GM21381 (cell line): ENCODE data around the gene RYR2.
A peak's percentile ranks its signal among the peaks of the same experiment; 100 is the strongest.
"Not testable (repeated sequence)": the region's sequence is repeated elsewhere in the genome, so short reads cannot be mapped to it uniquely, and the experiment has no call there.

Experiments used
- ATAC-seq: cut with Tn5 transposase; IDR thresholded peaks from one replicate; pipeline ENCODE4 v1.9.1; 2021; ENCODE audit warnings: mild to moderate bottlenecking, moderate library complexity; ENCODE audit not compliant: unreplicated experiment

The RYR2 gene

GRCh38 chr1:237527761-237528160, 485.8 kb downstream of the RYR2 start:
- no peak for ATAC-seq

GRCh38 chr1:237528545-237528944, 486.6 kb downstream of the RYR2 start:
- no peak for ATAC-seq

- no peak for ATAC-seq
Observed at GRCh38 chr1:237539055-237539454, 497.1 kb downstream of the RYR2 start.

GRCh38 chr1:237542525-237543418, 500.8 kb downstream of the RYR2 start:
- ATAC-seq = no peak

- ATAC-seq = no peak
Observed at GRCh38 chr1:237553078-237553477, 511.1 kb downstream of the RYR2 start.

GRCh38 chr1:237556911-237557310, 514.9 kb downstream of the RYR2 start:
- ATAC-seq = no peak

GRCh38 chr1:237562242-237562823, 520.3 kb downstream of the RYR2 start:
- peak; percentile 83 for ATAC-seq

GRCh38 chr1:237565236-237565635, 523.3 kb downstream of the RYR2 start:
- no peak for ATAC-seq

- ATAC-seq = no peak
Observed at GRCh38 chr1:237566581-237566980, 524.6 kb downstream of the RYR2 start.

GRCh38 chr1:237568955-237569354, 527.0 kb downstream of the RYR2 start:
- no peak for ATAC-seq

GRCh38 chr1:237570530-237570929, 528.5 kb downstream of the RYR2 start:
- ATAC-seq = no peak

- ATAC-seq = no peak
Observed at GRCh38 chr1:237574536-237574935, 532.6 kb downstream of the RYR2 start.

- no peak for ATAC-seq
Observed at GRCh38 chr1:237578540-237578939, 536.6 kb downstream of the RYR2 start.

GRCh38 chr1:237580726-237581125, 538.7 kb downstream of the RYR2 start:
- ATAC-seq = no peak

GRCh38 chr1:237583270-237583669, 541.3 kb downstream of the RYR2 start:
- ATAC-seq = no peak

GRCh38 chr1:237583756-237584155, 541.8 kb downstream of the RYR2 start:
- no peak for ATAC-seq

- no peak for ATAC-seq
Observed at GRCh38 chr1:237590386-237590785, 548.4 kb downstream of the RYR2 start.

GRCh38 chr1:237591353-237591752, 549.4 kb downstream of the RYR2 start:
- no peak for ATAC-seq

- ATAC-seq = not testable (repeated sequence)
Observed at GRCh38 chr1:237603036-237603568, 561.1 kb downstream of the RYR2 start.

- ATAC-seq = no peak
Observed at GRCh38 chr1:237608433-237608832, 566.4 kb downstream of the RYR2 start.

GRCh38 chr1:237610157-237610556, 568.2 kb downstream of the RYR2 start:
- no peak for ATAC-seq

GRCh38 chr1:237613984-237614383, 572.0 kb downstream of the RYR2 start:
- ATAC-seq = no peak
